ENCODE results near the gene ESRRA.

The ESRRA gene

DNA sequence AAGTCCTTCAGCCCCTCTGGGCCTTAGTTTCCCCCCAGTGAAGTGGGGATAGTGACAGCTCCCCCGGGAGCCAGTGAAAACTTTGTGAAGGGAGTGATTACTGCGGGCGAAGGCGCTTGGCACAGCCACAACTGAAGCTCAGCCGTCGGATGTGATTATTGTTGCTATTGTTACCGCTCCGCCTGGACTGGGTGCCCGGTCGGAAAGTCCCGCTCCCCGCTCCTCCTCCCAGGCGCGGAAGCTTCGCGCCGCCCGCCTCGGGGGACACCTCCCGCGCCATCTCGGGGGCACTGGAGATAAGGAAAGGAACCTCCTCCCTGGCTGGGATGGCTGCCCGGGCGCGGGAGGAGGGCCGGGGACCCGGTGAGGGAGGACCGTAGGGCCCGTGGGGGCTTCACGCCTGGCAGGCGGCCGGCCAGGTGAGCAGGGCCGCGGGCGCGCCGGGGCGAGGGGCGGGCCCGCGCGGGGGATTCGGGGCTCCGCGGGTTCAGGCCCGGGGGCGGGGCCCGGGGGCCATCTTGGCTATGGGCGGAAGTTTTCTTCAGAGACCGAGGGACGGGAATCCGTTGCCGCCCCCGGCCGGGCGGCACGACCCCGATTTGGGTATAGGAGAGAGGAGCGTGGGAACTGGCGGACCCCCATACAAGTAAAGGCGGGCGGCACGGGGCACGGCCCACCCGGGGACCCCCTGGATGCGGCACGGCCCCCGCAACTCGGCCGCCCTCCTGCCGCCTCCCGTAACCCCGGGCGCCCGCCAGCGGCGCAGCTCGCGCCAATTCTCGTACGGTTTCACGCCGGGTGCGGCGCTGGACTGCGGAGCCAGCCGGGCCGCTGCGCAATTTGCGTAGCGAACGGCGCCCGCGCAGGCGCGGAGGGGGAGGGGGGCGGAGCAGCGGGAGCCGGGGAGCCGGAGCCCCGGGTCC, 20.1 kb upstream of the ESRRA start, which contains the start of gene GPR137:
Gene GPR137, plus strand, starts transcription at position 887 of the 923 bp plus-strand sequence. CDS start 677 bp downstream, outside the sequence.
- peak within 1 kb of the TSS; percentile 97 for H3K9ac ChIP-seq (ENCODE audit: low read length)
- no peaks in the 10 kb centered on the region for H3K9me3 ChIP-seq (ENCODE audit: control insufficient read depth, low read length)
- under 1% methylated on average over 89 of the region's 102 CpGs for WGBS
- H3K27ac ChIP-seq (ENCODE audit: low read length, poor library complexity, severe bottlenecking): peak within 1 kb of the TSS; percentile 86
- peak within 1 kb of the TSS; percentile 73 to 94 for H3K4ac ChIP-seq (ENCODE audit: low read depth in 1 of 2, low read length in 2 of 2)
- peak within 1 kb of the TSS; percentile 83 to 97 for H3K4me3 ChIP-seq (ENCODE audit: insufficient read depth in 1 of 2, low read depth in 1 of 2, low read length in 2 of 2)
- peaks cover 19 to 43% of the 10 kb centered on the region in 2 experiments for H3K36me3 ChIP-seq (ENCODE audit: control insufficient read depth in 1 of 2, insufficient read depth in 2 of 2, low read depth in 1 of 2, low read length in 2 of 2)
- peak within 1 kb of the TSS; percentile 61 for H2BK15ac ChIP-seq (ENCODE audit: low read depth, poor library complexity, severe bottlenecking)
- peaks cover under 1 to 2% of the 10 kb centered on the region in 2 experiments for H3K27me3 ChIP-seq (ENCODE audit: control insufficient read depth in 1 of 2, insufficient read depth in 1 of 2, low read length in 2 of 2)
- DNase-seq: peak; percentile 84
- H2AK5ac ChIP-seq (ENCODE audit: low read length, severe bottlenecking): no peak within 1 kb of the TSS
- peak within 1 kb of the TSS in 1 of 2 experiments; percentile 56 for H2BK12ac ChIP-seq (ENCODE audit: low read length in 2 of 2)
- H3K18ac ChIP-seq (ENCODE audit: low read depth in 1 of 2, low read length in 2 of 2): peak within 1 kb of the TSS; percentile 49 to 87
- peaks cover 46% of the 10 kb centered on the region for H3K79me1 ChIP-seq (replicated peaks; ENCODE audit: low read length, poor library complexity, severe bottlenecking)
- peak within 1 kb of the TSS; percentile 5 to 78 for H3K14ac ChIP-seq (ENCODE audit: low read length in 2 of 2)
- peak within 1 kb of the TSS; percentile 78 for H2BK120ac ChIP-seq (ENCODE audit: low read depth, low read length)
- peak within 1 kb of the TSS; percentile 85 for H4K8ac ChIP-seq (ENCODE audit: low read length)
- peak within 1 kb of the TSS; percentile 53 for H2BK5ac ChIP-seq (ENCODE audit: low read depth, low read length, poor library complexity, severe bottlenecking)
- peak within 1 kb of the TSS; percentile 85 for H4K91ac ChIP-seq (ENCODE audit: low read length)
- H3K23ac ChIP-seq (ENCODE audit: low read length in 2 of 2): peak within 1 kb of the TSS in 1 of 2 experiments; percentile 61
- H3K4me1 ChIP-seq (ENCODE audit: control insufficient read depth, insufficient read depth, low read depth, low read length): peaks cover 26% of the 10 kb centered on the region
- peak within 1 kb of the TSS; percentile 98 for H3K4me2 ChIP-seq (ENCODE audit: low read length, poor library complexity, severe bottlenecking)
- peak within 1 kb of the TSS; percentile 66 for H2AFZ ChIP-seq (ENCODE audit: low read depth, low read length)

DNA sequence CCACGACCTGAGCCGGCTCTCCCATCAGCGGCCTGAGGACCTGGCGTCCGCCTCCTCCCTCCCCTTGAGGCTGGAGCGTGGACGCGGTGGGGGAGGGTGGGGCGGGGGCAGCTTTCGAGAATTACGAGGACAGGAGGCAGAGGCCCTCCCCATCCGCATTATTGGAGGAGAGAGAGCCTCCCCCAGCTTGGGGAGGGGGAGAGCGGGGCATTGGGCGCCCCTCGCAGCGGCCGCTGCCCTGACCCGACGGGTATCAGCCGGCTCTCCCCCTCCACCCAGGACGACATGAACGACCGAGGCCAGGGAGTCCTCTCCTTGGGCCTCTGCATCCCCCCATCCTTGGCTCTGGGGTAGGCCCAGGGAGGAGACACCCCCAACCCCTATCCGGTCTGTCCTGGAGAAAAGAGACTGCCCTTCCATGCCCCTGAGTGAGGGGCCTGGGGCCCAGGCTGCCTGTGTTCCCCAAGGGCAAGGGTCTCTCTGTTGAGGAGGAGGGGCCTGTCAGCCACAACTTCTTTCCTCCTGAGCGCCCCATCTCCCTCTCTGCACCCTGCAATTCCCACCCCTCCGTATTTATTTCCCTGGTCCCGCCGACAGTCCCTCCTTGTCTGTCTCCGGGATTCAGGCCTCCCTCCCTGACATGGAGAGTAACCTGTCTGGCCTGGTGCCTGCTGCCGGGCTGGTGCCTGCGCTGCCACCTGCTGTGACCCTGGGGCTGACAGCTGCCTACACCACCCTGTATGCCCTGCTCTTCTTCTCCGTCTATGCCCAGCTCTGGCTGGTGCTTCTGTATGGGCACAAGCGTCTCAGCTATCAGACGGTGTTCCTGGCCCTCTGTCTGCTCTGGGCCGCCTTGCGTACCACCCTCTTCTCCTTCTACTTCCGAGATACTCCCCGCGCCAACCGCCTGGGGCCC, 19.2 kb upstream of the ESRRA start:
- Histone ChIP-seq H3K27me3 (ENCODE audit: control insufficient read depth in 1 of 2, insufficient read depth in 1 of 2, low read length in 2 of 2) (peaks cover 10 to 12% of the 10 kb centered on the region in 2 experiments), H3K9me3 (ENCODE audit: control insufficient read depth, low read length) (no peaks in the 10 kb centered on the region)
- WGBS: 44% methylated on average over 29 of the region's 40 CpGs

DNA sequence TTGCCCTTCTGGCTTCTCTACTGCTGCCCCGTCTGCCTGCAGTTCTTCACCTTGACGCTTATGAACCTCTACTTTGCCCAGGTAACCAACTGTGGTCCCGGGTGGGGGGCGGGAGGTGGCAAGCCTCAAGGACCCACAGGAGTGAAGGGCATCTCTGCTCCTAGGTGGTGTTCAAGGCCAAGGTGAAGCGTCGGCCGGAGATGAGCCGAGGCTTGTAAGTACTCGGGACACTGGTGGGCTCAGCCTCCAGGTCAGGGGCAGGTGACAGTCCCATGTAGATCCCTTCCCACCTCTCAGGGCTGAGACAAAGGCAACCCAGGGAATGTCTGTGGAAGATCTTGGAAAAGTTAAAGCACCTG, 18.5 kb upstream of the ESRRA start:
- H4K91ac ChIP-seq (ENCODE audit: low read length): peak overlapping the region; percentile 3
- H3K4me1 ChIP-seq (ENCODE audit: control insufficient read depth, insufficient read depth, low read depth, low read length): peaks cover 33% of the 10 kb centered on the region
- H2AFZ ChIP-seq (ENCODE audit: low read depth, low read length): no peak overlapping the region
- H2BK15ac ChIP-seq (ENCODE audit: low read depth, poor library complexity, severe bottlenecking): no peak overlapping the region
- H3K4ac ChIP-seq (ENCODE audit: low read depth in 1 of 2, low read length in 2 of 2): no peak overlapping the region
- H2BK12ac ChIP-seq (ENCODE audit: low read length in 2 of 2): no peak overlapping the region
- H3K23ac ChIP-seq (ENCODE audit: low read length in 2 of 2): no peak overlapping the region
- H3K18ac ChIP-seq (ENCODE audit: low read depth in 1 of 2, low read length in 2 of 2): no peak overlapping the region
- peaks cover 14 to 40% of the 10 kb centered on the region in 2 experiments for H3K36me3 ChIP-seq (ENCODE audit: control insufficient read depth in 1 of 2, insufficient read depth in 2 of 2, low read depth in 1 of 2, low read length in 2 of 2)
- WGBS: 94% methylated on average over 9 of the region's 9 CpGs
- H3K9ac ChIP-seq (ENCODE audit: low read length): peak overlapping the region; percentile 97
- H3K4me3 ChIP-seq (ENCODE audit: insufficient read depth in 1 of 2, low read depth in 1 of 2, low read length in 2 of 2): peak overlapping the region in 1 of 2 experiments; percentile 97
- H4K8ac ChIP-seq (ENCODE audit: low read length): peak overlapping the region; percentile 57
- no peak overlapping the region for H2BK120ac ChIP-seq (ENCODE audit: low read depth, low read length)
- H3K79me1 ChIP-seq (replicated peaks; ENCODE audit: low read length, poor library complexity, severe bottlenecking): peaks cover 41% of the 10 kb centered on the region
- no peaks in the 10 kb centered on the region for H3K9me3 ChIP-seq (ENCODE audit: control insufficient read depth, low read length)
- no peak overlapping the region for H3K14ac ChIP-seq (ENCODE audit: low read length in 2 of 2)
- no peak overlapping the region for H2AK5ac ChIP-seq (ENCODE audit: low read length, severe bottlenecking)
- H3K27ac ChIP-seq (ENCODE audit: low read length, poor library complexity, severe bottlenecking): no peak overlapping the region
- H2BK5ac ChIP-seq (ENCODE audit: low read depth, low read length, poor library complexity, severe bottlenecking): no peak overlapping the region
- H3K4me2 ChIP-seq (ENCODE audit: low read length, poor library complexity, severe bottlenecking): no peak overlapping the region
- no peak for DNase-seq
- H3K27me3 ChIP-seq (ENCODE audit: control insufficient read depth in 1 of 2, insufficient read depth in 1 of 2, low read length in 2 of 2): peaks cover 13 to 14% of the 10 kb centered on the region in 2 experiments

More for the DNA sequence above, 19.2 kb upstream of the ESRRA start:
- Histone ChIP-seq H4K91ac (ENCODE audit: low read length) (peak overlapping the region; percentile 83), H3K27ac (ENCODE audit: low read length, poor library complexity, severe bottlenecking) (no peak overlapping the region), H2BK15ac (ENCODE audit: low read depth, poor library complexity, severe bottlenecking) (no peak overlapping the region), H3K4me1 (ENCODE audit: control insufficient read depth, insufficient read depth, low read depth, low read length) (peaks cover 27% of the 10 kb centered on the region), H3K23ac (ENCODE audit: low read length in 2 of 2) (peak overlapping the region in 1 of 2 experiments; percentile 61), H3K4me2 (ENCODE audit: low read length, poor library complexity, severe bottlenecking) (peak overlapping the region; percentile 98), H3K79me1 (replicated peaks; ENCODE audit: low read length, poor library complexity, severe bottlenecking) (peaks cover 45% of the 10 kb centered on the region), H3K4me3 (ENCODE audit: insufficient read depth in 1 of 2, low read depth in 1 of 2, low read length in 2 of 2) (peak overlapping the region; percentile 83 to 97), H2AK5ac (ENCODE audit: low read length, severe bottlenecking) (no peak overlapping the region), H2BK12ac (ENCODE audit: low read length in 2 of 2) (no peak overlapping the region), H3K9ac (ENCODE audit: low read length) (peak overlapping the region; percentile 97), H2BK5ac (ENCODE audit: low read depth, low read length, poor library complexity, severe bottlenecking) (no peak overlapping the region), H3K36me3 (ENCODE audit: control insufficient read depth in 1 of 2, insufficient read depth in 2 of 2, low read depth in 1 of 2, low read length in 2 of 2) (peaks cover 18 to 43% of the 10 kb centered on the region in 2 experiments), H4K8ac (ENCODE audit: low read length) (peak overlapping the region; percentile 77), H3K14ac (ENCODE audit: low read length in 2 of 2) (peak overlapping the region in 1 of 2 experiments; percentile 78), H3K4ac (ENCODE audit: low read depth in 1 of 2, low read length in 2 of 2) (peak overlapping the region; percentile 15 to 52), H3K18ac (ENCODE audit: low read depth in 1 of 2, low read length in 2 of 2) (peak overlapping the region; percentile 49 to 61), H2BK120ac (ENCODE audit: low read depth, low read length) (peak overlapping the region; percentile 78), H2AFZ (ENCODE audit: low read depth, low read length) (peak overlapping the region; percentile 66)
- no peak for DNase-seq

Measured in mesenchymal stem cell (in vitro differentiated cells and primary cell).